Testis (tissue), 3 donors: ENCODE measurements around the gene SMIM35. TPM values are rescaled to one million over a fixed set of nuclear protein-coding genes. Genes with fewer than 3 reads are reported as not detected.
"Not testable (repeated sequence)": the region's sequence is repeated elsewhere in the genome, so short reads cannot be mapped to it uniquely, and the experiment has no call there.

Experiments used
- DNase-seq: peaks from one replicate; pipeline ENCODE4 v3.0.0-alpha.2; 2019
- H3K27ac ChIP-seq, 2 donors: fragments of 200-600 bp; sonication (generic); one replicate each; pipeline ENCODE4 v1.5.1; 2019
- H3K27me3 ChIP-seq: fragments of 200-600 bp; sonication (generic); one replicate; pipeline ENCODE4 v1.5.1; 2019
- H3K36me3 ChIP-seq: fragments of 200-600 bp; sonication (generic); one replicate; pipeline ENCODE4 v1.5.1; 2017; ENCODE audit warnings: low read depth; ENCODE audit errors: missing control alignments
- H3K4me1 ChIP-seq: fragments of 200-600 bp; sonication (generic); one replicate; pipeline ENCODE4 v1.5.1; 2019
- H3K4me3 ChIP-seq, 2 donors: fragments of 200-600 bp; sonication (generic); one replicate each; pipeline ENCODE4 v1.5.1; 2017 to 2019
- H3K9me3 ChIP-seq: fragments of 200-600 bp; sonication (generic); one replicate; pipeline ENCODE4 v1.5.1; 2017
- CTCF ChIP-seq, 3 experiments: fragments of 450-650 bp in 2 of 3; fragments of 200-600 bp in 1 of 3; sonication (generic) in 1 of 3; IDR thresholded peaks; one replicate each; pipeline ENCODE4 v1.5.1; 2016 to 2019; ENCODE audit warnings: antibody characterized with exemption in 3 of 3, mild to moderate bottlenecking in 2 of 3, moderate library complexity in 1 of 3
- POLR2A ChIP-seq: fragments of 450-650 bp; IDR thresholded peaks from one replicate; pipeline ENCODE4 v1.6.1; 2017; ENCODE audit warnings: antibody characterized with exemption, mild to moderate bottlenecking, moderate library complexity
- WGBS, 2 donors: methylation state at CpG; one replicate each; pipeline ENCODE4 v1.1.5; 2018; 5-methylcytosine and 5-hydroxymethylcytosine counted together
- intact Hi-C: fragments of 100-400 bp; cut with DNase I; formaldehyde crosslinking; loops from one replicate; pipeline ENCODE4 v1.15.1; 2023; ENCODE audit warnings: low total_unique reads
- polyA plus RNA-seq: library from polyadenylated mRNA; stranded (reverse); fragments of 350-450 nt; fragmentation: Illumina TruSeq; extraction: RNeasy Lipid Tissue Mini Kit (QIAGEN cat#74804); gene quantifications from one replicate; pipeline ENCODE4 v1.2.3, GENCODE V29; 2014; ENCODE audit warnings: low read depth, low replicate concordance; ENCODE audit not compliant: insufficient read depth
- total RNA-seq, 2 donors: library from RNA; depleted of rRNA; stranded (reverse); fragments of >200 nt; gene quantifications; one replicate each; pipeline ENCODE4 v1.2.3, GENCODE V29; 2016

SMIM35 gene
- total and polyA plus RNA-seq, 3 donors from 2014 or later = 0.17 to 0.19 TPM; not detected in 1

DNA sequence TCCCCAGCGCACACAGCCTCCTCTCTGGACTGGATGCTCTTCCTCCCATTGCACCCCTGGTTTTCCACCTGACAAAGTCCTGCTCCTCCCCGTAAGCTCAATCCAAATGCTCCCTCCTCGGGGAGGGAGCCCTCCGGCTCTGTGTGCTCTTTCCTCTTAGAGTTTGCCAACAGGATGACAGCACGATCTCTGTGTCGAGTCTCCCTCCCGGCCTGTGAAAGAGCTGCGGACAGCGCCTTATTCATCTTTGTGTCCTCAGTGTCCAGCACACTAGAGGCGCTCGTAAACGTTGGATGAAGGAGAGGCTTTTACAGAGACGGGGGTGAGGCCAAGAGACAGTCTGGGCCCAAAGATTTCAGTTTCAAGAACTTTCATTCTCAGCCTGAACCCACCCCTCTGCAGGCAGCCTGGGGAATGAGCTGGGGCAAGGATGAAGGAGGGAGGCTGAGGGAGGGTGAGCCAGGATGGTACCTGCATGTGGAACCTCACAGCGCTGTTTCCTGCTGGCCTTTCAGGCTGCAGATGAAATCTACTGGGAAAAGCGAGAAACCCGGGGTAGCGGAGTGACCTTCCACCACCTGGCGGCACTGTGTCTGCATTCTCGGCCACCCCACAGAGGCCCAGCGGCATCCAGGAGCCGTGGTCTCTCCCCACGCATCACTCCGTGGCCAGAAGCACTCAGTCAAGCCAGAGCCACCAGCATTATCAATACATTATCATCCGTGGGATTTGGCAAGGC is 18.4 kb downstream of the SMIM35 start:
- TF ChIP-seq POLR2A (no peak), CTCF (IDR thresholded peaks at IDR 0.05) (no peak)
- Histone ChIP-seq H3K4me3 (no peak overlapping the region), H3K4me1 (no peaks in the 10 kb centered on the region), H3K36me3 (no peaks in the 10 kb centered on the region), H3K27ac (no peak overlapping the region), H3K27me3 (no peaks in the 10 kb centered on the region), H3K9me3 (no peaks in the 10 kb centered on the region)
- 71 to 78% methylated on average over 18 to 24 of the region's 24 CpGs for WGBS, 2 donors
- intact Hi-C loops = no loop called here
- DNase-seq = no peak

DNA sequence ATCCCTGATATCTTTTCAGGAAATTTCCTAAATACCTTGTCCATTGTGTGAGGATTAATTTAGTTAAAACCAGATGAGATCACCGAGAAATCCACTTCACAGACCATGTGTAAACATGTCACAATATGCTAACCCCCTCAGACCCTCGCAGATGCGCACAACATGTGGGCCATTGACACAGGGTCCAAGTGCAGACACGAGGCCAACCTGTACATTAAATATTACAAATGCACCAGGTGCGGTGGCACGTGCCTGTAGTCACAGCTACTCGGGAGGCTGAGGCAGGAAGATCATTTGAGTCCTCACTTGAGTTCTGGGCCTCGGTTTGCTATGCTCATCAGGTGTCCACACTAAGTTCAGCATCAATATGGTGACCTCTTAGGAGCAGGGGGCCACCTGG is 19.8 kb downstream of the SMIM35 start:
- H3K27me3 ChIP-seq = no peaks in the 10 kb centered on the region
- TF ChIP-seq CTCF (IDR thresholded peaks at IDR 0.05) (no peak), POLR2A (no peak)
- H3K4me1 ChIP-seq = no peaks in the 10 kb centered on the region
- 90% methylated on average over 7 to 8 of the region's 8 CpGs for WGBS, 2 donors
- H3K4me3 ChIP-seq = no peak overlapping the region
- intact Hi-C loops = no loop called here
- no peak for DNase-seq
- no peak overlapping the region for H3K27ac ChIP-seq
- H3K9me3 ChIP-seq = no peaks in the 10 kb centered on the region
- no peaks in the 10 kb centered on the region for H3K36me3 ChIP-seq

DNA sequence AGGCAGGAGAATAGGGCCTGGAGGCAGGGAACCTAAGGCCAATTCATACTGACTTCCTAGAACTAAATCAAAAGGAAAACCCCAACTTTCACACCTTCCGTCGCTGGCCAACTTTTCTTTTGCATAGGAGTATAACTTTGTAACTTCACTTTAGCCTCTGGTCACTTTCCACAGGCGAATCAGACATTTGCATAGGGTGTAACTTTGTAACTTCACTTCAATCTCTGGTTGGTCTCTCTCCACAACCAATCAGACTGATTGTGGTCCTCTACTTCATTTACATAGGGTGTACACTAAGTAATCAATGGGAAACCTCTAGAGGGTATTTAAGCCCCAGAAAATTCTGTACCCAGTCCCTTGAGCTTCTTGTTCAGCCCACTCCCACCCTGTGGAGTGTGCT is 21.4 kb downstream of the SMIM35 start:
- no peak for DNase-seq
- no peaks in the 10 kb centered on the region for H3K9me3 ChIP-seq
- intact Hi-C loops = no loop called here
- H3K4me1 ChIP-seq = no peaks in the 10 kb centered on the region
- H3K27ac ChIP-seq = no peak overlapping the region
- TF ChIP-seq POLR2A (no peak), CTCF (IDR thresholded peaks at IDR 0.05) (no peak)
- WGBS, 2 donors = 72 to 81% methylated on average over 3 of the region's 3 CpGs
- H3K36me3 ChIP-seq = no peaks in the 10 kb centered on the region
- no peaks in the 10 kb centered on the region for H3K27me3 ChIP-seq
- H3K4me3 ChIP-seq = no peak overlapping the region

- no peak overlapping the region for H3K4me3 ChIP-seq
- H3K36me3 ChIP-seq = no peaks in the 10 kb centered on the region
- no peaks in the 10 kb centered on the region for H3K27me3 ChIP-seq
- H3K9me3 ChIP-seq = no peaks in the 10 kb centered on the region
- 85% methylated on average over 9 of the region's 9 CpGs for WGBS, 2 donors
- peaks cover 1% of the 10 kb centered on the region for H3K4me1 ChIP-seq
- intact Hi-C loops = no loop called here
- no peak overlapping the region for H3K27ac ChIP-seq
- no peak for TF ChIP-seq POLR2A
- TF ChIP-seq CTCF (IDR thresholded peaks at IDR 0.05) = no peak
- DNase-seq = no peak
Measured at GRCh38 chr11:118064956-118065355, 21.8 kb downstream of the SMIM35 start.

- H3K4me3 ChIP-seq, H3K36me3 ChIP-seq, H3K4me1 ChIP-seq, H3K9me3 ChIP-seq, H3K27me3 ChIP-seq, H3K27ac ChIP-seq, DNase-seq, intact Hi-C loops: not testable (repeated sequence)
- 94% methylated on average over 5 of the region's 5 CpGs for WGBS, 2 donors
Measured at GRCh38 chr11:118062631-118063030, 24.1 kb downstream of the SMIM35 start.

DNA sequence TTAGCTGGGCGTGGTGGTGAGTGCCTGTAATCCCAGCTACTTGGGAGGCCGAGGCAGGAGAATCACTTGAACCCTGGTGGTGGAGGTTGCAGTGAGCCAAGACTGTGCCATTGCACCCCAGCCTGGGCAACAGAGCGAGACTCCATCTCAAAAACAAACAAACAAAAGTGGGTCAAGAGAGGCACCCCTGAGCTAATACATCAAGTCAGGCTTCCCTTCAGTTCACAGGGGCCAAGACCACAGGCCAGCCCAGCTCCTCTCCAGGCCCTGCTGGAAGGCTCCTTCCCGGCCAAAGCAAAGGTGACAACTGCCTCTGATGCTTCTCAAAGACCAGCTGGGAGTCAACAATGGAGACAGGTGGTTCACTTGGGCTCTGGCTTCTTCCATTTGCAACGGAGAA is 24.6 kb downstream of the SMIM35 start:
- H3K4me1 ChIP-seq, H3K9me3 ChIP-seq, H3K36me3 ChIP-seq, H3K27ac ChIP-seq, H3K4me3 ChIP-seq, DNase-seq, intact Hi-C loops, H3K27me3 ChIP-seq: not testable (repeated sequence)
- WGBS, 2 donors = 93 to 94% methylated on average over 5 of the region's 5 CpGs
